GM19099 (cell line): ENCODE results near the gene NAT9.

Source experiments
- POLR2A ChIP-seq: IDR thresholded peaks from 3 replicates; pipeline ENCODE4 v1.6.1; 2011; ENCODE audit warnings: low read depth; ENCODE audit not compliant: insufficient read length; ENCODE audit errors: extremely low read depth

Gene NAT9

DNA sequence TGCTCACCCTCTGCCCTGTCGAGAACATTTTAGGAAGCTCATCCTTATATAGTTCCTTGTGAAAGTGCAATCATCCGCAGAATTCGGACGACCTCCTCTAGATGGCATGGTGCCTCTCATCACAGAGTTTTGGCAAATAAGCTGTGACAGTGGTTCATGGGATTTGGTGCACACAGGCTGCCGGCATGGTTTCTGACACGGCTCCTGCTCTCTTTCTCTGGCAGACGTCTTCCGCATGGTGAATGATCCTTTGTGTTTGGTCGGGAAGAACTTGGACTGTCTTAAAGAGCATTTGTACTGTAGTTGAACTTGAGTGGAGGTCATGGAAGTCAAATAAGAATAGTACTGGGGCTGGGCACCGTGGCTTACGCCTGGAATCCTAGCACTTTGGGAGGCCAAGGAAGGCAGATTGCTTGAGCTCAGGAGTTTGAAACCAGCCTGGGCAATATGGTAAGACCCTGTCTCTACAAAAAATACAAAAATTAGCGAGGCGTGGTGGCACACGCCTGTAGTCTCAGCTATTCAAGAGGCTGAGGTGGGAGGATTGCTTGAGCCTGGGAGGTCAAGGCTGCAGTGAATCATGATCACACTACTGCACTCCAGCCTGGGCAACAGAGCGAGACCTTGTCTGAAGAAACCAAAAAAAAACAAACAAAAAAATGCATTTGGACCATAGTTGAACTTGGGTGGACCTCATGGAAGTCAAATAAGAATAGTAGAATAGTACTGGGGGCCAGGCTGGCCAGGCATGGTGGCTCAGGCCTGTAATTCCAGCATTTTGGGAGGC lies 34.7 kb upstream of the NAT9 start:
- TF ChIP-seq POLR2A: no peak

DNA sequence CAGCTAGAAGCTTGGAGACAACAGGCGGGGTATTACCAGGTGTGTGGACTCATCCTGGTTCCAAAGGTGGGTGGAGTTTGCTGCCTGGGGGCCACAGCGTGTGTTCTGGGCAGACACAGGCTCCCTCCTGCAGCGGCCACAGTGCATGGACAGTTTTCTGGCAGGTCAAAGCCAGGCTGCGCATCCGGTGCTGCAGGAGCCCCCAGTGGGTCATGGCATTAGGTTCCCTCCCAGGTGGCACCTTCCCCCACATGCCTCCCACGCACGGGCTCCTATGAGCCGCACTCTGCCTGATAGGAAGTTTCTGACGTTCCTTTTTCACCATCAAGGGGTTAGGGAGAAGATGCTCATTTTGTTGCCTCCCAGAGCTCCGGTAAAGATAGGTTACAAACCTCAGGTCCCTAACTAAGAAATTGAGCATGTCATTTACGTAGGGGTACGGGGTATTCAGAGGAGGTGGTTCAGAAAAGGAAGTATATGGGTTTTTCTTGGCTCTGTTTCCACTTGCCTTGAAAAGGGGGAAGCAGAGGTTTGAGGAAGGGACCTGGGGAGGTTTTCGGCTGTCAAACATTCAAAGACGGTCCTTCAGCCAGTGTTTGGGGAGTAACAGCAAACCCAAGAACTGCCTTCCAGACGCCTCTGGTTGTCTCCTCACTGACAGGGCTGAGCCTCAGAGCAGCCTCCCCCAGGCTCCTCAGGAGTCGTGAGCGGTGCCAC lies 32.7 kb upstream of the NAT9 start:
- no peak for TF ChIP-seq POLR2A

DNA sequence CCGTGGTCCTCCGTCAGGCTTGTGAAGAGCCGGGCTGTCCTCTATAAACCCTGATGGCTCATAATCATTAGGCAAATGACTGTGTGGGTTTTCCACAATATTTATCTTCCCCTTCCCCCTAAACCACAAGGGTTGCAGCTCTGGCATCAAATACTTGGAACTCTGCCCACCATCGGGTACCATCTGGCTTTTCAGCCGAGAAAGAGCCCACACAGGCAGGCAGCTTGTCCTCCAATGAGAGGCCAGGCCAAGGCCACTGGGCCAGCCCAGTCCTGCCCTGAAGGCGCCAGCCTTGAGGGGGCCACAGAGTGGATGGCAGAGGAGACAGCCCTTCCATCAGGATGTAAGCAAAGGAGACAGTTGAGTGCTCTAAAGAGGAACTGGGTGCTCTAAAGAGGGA lies 31.8 kb upstream of the NAT9 start:
- no peak for TF ChIP-seq POLR2A

DNA sequence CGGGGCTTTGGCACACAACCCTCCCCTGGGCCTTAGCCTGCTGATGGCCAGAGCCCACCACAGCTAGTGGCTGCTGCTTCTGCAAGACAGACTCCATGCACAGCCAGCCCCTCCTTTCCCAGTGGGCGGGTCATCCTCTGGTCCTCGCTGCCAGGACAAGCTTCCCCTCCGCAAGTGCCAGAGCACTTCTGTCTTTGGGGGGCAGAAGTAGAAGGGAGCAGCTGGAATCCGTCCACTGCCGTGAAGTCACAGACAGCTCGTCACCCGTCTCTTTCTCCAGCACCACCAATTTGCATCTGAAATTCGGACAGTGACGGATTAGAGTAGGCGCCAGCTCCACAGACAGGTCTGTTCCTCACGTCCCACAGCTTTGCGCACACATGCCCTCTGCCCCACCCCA lies 31.3 kb upstream of the NAT9 start:
- TF ChIP-seq POLR2A: no peak

DNA sequence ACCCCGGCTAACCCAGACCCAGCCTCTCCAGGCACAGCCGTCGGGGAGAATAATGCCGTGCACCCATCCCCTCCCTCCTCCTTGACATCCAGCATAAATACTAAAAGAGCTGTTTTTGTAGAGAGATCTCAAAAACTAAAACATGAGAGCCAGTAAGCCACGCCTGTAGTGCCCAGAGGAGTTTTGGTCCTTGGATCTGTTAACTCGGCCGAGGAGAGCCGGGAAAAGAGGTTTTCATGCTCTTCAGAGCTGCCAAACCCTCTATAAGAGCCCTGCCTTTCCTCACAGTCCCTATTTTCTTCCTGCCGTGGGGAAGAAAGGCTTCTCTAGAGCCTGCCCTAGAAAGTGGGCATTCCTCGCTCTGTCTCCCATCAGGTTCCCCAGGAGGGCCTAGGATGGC lies 30.2 kb upstream of the NAT9 start:
- no peak for TF ChIP-seq POLR2A

DNA sequence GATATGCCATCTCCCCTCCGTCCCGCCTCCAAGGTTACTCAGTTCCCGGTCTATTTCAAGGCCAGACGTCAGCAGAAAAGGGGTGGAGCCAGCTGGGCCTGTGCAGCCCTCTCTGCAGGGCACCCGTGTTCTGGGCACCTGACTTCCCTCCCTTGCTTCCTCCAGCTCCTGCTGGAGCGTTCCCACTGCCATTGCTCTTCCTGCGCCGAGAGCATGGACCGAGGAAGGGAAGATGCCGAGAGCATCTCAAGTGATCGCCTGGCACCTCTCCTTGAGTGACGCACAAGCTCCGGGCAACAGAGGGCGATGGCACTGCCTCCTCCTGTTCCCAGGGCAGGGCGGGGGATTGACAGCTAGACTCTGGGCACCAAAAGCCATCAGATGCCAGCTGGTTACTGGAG lies 29.4 kb upstream of the NAT9 start:
- TF ChIP-seq POLR2A: no peak

DNA sequence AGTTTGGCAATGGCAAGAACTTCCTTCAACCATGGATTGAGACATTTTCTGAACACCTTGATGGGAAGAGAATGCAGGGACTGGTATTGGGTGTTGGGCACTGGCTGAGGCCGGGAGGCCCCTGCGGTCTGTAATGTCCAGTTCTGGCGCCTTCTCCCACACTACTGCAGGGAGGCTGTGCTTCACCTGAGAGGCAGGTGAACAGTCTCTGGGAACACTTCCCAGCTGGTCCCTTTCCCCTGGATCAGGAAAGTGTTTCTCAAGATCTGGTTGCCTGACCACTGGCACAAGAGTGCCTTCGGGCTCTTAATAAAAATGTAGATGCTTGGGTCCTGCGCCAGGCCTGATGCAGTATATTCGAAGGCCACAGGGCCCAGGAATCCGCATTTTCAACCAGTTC lies 28.5 kb upstream of the NAT9 start:
- TF ChIP-seq POLR2A: no peak

DNA sequence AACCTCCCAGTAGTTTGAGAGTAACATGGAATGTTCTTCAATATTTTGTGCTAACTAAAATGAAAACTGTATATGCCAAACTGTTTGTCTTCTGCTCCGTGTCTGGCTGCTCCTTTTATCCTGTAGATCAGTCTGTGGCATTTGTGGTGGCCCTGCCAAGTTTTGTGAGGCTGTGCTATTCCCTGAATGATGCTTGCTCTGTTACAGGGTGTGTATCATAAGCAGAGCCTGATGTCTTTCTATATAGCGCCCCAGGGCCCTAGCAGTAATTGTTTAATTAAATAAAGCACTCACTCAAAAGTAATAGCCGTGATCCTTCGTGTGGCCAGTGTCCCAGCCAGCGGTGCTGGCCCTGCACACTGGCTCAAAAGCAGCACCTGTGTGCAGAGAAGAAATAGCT lies 27.8 kb upstream of the NAT9 start:
- TF ChIP-seq POLR2A: no peak

DNA sequence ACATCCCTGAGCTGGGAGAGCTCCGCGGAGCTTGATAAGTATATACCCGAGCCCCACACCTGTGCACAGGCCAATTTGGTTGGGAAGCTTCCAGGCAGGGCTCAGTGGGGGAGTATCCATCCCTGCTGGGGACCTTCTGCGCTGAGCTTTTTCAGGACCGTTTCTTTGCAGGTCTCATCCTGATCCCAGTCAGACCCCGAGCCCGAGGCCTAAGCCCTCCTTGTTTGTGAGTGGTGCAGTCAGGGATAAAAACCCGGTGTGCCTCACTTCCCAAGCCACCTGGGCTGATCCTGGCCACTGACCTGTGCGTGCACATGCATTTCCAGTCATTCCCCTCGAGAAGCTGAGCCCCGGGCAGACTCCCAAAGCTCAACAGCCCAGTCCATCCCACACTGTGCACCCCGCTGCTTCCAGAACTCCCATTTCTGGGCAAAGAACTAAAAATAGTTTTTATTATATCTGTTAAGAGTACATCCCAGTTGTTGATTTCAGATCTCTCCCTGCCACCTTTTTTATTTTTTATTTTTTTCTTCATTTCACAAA lies 27.3 kb upstream of the NAT9 start:
- no peak for TF ChIP-seq POLR2A

DNA sequence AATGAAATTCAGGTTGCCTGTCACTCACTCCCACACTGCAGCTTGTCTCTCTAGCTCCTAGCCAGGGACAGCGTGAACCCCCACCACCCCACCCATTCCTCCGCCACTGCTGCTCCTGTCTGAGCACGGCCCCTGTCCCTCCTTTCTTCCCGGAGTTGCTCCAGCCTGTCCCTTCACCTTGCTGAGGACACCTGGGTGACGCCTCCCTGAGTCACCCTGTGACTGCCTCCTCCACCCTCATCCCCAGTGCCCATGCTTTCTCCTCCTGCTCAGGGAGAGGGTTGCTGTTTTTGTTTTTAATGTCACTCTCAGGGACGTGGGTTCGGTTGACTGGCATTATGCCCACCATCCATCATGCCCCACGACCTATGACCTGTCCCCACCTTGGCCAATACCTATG lies 25.8 kb upstream of the NAT9 start:
- no peak for TF ChIP-seq POLR2A

DNA sequence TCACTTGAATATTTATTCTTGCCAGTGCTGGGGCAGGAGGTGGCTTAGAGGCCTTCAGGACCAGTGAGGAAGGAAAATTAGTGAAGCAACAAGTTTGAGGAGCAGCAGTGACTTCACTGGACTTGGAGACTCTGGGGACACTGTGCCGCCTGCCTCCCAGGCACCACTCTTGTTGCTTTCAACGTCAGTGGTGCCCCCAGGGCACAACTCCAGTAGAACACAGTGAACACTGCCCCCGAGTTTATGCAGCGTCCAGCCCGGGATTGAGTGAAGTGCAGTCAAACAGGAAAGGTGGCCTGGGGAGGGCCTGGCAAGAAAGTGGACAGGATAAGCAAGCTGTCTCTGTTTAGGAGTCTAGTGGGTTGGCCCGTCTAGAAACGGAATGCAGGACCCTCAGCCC lies 24.4 kb upstream of the NAT9 start:
- no peak for TF ChIP-seq POLR2A

DNA sequence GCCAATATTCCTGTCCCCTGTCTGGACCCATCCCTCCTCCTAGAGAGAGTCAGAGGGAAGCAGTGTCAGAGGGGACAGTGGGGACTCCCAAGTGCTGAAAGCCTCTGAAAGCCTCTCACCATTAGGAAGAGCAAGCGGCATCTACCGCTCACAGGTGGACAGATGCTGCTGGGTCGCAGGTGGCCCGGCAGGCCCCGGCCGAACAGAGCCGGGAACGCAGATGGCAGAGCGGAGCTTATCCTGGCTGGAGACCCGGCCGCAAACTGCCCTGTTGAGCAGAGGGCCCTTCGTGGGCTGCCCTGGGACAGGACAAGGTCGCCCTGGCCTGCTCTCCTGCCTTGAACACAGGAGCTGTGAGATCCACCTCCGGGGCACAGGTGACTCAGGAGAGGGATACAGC lies 23.0 kb upstream of the NAT9 start:
- no peak for TF ChIP-seq POLR2A

DNA sequence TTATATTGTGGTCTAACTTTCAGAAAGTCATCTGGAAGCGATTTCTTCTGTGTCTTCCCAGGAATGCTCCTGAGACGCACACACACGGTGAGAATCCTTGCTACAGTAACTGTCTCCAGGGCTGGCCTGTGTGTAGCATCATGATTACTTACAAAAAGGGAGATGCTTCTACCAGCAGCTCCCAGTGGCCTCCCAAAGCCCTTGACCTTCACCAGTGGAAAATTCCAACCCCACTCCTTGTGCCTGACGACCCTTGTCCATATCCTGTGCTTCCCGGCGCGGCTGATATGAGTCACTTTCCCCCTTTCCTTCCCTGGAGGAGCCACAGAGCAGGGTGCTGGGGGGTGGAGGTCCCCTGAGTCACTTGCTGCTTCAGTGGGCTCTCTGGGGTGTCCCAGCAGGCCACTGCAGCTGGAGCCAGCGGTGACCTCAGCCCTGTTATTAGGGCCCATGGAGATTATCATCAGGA lies 22.1 kb upstream of the NAT9 start:
- TF ChIP-seq POLR2A: no peak

DNA sequence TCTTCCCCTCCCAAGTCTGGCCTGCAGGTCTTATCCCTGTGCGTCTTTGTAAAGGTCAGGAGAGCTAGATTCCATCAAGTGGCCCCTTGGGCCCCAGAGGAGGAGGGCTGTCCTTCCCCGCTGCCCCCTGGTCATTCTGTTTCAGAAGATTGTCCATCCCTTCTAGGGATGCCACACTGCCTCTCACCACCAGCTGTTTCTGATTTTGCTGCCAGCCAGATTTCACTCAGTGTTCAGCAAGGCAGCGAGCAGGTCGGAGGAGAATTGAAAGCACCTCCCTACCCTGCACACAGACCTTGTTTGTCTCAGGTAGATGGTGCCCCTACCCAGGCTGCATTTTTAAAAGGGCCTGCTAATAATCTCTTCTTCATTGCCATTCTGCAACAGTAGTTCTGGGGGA lies 21.7 kb upstream of the NAT9 start:
- no peak for TF ChIP-seq POLR2A

DNA sequence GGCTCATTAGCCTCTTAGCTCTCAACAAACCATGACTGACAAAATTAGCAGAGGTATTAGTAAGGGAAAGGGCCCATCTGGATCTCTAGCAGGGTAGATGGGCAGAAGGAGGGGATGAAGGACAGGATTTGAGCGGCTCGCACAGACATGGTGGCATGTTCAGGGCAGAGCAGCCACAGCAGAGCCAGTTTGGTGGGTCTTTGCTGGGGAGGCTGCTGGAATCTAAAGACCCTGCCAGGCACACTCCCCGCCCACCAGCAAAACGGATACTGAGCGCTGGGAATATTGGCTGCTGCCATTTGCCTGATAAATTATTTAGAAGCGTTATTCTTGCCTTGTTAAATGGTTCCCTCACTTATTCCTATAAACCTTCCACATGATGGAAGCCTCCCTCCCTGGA lies 20.7 kb upstream of the NAT9 start:
- no peak for TF ChIP-seq POLR2A

DNA sequence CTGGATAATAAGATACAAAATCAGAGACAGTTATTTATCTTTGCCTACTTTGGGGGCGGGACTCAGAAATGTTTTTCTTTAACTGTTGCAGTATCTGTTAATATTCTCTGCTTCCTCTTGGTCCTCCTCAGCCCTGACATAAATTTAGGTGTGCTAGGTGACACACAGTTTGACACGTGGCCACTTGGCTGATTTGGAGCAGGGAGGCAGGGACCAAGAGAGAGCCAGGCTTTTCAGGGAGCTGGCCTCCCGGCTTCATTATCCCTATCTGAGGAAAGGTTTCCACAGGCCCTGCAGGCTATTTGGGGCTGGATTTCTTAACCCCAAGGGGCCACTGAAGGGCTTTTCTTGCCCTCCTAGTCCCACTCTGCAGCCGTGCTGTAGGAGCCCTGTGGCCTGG lies 20.1 kb upstream of the NAT9 start:
- no peak for TF ChIP-seq POLR2A

DNA sequence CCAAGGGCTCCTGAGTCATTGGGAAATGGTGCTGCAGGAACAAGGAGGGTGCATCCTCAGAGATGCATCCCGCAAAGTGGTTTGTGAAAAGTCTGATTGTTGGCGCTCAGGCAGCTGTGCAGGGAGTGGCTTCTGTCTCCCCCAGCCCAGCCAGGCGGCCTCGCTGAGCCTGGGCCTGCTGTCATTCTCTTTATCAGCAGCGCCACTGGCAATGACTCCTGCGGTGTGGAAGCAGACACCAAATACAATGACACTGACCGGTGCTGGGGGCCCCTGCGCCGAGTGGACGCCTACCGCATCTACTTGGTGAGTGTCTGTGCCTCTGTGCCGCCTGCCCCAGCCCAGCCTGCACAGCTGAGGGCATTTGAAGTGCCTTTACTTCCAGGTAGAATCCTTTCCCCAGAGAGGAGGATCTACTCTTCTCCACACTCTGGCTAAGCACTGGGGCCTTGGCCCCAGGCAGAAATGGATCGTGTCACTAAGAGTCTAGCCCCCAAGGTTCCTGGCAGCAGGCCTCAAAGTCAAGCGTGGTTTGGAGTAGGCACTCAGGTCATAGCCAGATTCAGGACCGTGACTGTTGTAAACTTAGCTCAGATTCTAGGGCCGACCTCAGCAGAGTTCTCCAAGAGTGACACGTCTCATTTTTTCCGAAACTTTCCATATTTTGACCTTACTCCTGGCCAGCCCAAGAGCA lies 19.3 kb upstream of the NAT9 start:
- TF ChIP-seq POLR2A: no peak
